HG03196 (cell line): ENCODE measurements around the gene ADCY7.
A peak's percentile ranks its signal among the peaks of the same experiment; 100 is the strongest.
"Not testable (repeated sequence)": the region's sequence is repeated elsewhere in the genome, so short reads cannot be mapped to it uniquely, and the experiment has no call there.

ENCODE experiments used
- ATAC-seq: cut with Tn5 transposase; IDR thresholded peaks from one replicate; pipeline ENCODE4 v1.9.1; 2021; ENCODE audit not compliant: unreplicated experiment

ADCY7 gene

GRCh38 chr16:50266337-50267091 is at the start of gene ADCY7:
TSS of gene ADCY7 (plus strand) at chr16:50266551. CDS start at chr16:50288180, 21,629 bp downstream.
- ATAC-seq: peak; percentile 70

DNA sequence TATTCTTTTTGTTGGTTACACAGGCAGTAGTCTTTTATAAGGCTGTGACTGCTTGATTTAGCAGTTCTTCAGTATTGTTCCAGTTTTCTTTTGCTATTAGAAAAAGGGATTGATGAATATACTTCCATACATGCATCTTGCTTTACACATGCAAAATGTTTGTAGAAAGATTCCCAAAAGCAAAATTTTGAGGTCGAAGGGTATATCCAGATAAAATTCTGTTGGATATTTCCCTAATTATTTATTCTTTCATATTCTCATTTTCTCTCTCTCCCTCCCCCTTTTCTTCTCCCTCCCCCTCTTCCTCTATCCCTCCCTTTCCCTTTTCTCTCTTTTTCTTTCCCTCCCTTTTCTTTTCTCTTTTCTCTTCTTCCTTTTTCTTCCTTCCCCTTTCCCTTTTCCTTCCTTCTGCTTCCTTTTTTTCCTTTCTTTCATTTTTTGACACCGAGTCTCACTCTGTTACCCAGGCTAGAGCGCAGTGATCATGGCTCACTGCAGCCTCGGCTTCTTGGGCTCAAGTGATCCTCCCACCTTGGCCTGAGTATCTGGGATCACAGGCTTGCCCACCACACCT is 46.9 kb upstream of the ADCY7 start:
- no peak for ATAC-seq

DNA sequence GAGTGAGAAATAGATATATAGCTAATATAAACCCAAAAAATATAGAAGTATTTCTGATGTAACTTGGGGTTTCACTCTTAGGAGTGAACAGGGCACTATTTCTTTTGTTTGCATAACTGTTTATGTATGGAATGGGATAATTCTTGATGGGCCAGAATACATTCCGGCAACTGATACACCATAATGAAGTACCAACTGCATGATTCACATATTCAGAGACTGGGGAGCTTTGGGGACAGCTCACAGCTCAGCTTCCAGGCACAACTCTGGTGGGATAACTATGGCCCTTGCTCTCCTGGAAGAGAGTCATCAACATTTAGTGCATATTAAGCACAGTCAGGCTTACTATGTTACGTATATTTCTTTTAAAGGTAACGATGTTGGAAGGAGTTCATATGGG is 42.1 kb upstream of the ADCY7 start:
- ATAC-seq: no peak

DNA sequence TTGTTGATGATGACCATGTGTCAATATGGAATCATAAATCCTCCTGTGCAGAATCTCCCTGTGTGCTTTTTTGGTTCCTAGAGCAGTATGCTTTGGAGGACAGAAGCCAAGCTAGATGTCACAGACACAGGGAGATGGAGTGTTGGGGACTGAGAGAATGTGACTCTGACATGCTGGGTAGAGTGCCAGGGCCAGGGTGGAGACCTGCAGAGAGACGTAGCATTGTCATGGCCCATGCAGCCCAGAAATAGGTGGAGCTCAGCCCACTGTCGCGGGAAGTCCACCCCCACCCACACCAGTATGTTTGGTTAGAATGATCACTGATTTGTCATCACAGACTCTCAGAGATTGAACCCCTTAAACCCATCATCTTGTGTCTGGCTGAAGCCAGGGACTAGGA is 39.2 kb upstream of the ADCY7 start:
- no peak for ATAC-seq

DNA sequence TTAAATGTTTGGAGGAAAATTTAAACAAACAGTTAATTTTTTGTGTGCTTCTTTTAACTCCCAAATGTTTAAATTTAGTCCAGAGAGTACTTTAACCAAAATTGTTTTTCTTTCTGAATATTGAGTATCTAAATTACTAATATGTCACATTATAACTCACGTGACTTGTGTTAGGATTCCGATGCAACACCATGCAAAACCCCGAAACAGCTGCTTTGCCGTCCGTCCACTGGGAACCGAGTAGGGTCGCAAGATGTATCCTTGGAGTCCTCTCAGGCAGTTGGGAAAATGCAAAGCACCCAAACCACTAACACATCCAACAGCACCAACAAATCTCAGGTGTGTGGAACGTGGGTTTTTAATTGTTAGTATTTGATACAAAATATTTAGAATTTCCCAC is 38.7 kb upstream of the ADCY7 start:
- no peak for ATAC-seq

DNA sequence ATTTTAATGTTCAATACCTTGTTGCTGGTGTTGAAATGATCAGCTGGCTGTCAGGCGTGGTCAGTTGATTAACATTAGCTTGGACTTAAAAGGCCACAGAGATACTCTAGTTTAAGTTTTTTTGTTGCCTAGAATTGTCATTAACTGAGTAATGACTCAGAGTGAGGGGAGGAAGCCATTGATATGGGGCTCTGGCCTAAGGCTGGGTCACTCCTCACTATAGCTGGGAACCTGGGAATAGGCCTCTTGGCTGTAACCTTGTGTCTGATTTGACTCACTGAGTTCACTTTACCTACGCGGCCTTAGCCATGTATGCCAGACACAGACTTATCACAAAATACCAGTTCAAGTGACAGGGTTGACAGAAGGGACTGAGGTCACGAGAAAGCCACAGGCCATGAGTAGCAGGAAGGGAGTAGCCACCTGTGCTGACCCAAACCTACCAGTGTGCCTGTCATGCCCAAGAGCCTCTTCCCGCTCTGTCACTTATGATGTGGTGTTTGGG is 37.9 kb upstream of the ADCY7 start:
- no peak for ATAC-seq

DNA sequence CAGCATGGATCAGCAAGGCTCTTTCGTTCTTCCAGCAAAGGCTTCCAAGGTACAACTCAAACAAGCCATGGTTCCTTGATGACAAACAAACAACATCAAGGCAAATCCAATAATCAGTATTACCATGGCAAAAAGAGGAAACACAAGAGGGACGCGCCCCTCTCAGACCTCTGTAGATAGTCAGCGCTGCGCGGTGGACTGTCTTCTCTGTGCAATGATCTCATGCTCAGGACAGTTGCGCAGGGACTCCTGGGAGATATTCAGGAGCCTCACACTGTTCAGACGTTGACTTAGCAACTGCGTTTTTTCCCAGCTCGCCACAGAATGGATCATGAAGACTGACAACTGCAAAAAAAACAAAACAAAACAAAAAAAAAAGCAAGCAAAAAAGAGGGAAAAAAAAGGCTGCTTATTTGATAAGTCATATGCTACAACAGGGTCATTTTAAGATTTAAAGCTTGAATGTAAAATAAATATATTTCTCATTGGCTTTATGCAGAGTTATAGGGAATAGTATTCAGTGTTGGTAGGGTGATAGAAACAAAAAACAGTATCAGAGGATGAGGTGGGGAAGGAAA is 37.1 kb upstream of the ADCY7 start:
- no peak for ATAC-seq

DNA sequence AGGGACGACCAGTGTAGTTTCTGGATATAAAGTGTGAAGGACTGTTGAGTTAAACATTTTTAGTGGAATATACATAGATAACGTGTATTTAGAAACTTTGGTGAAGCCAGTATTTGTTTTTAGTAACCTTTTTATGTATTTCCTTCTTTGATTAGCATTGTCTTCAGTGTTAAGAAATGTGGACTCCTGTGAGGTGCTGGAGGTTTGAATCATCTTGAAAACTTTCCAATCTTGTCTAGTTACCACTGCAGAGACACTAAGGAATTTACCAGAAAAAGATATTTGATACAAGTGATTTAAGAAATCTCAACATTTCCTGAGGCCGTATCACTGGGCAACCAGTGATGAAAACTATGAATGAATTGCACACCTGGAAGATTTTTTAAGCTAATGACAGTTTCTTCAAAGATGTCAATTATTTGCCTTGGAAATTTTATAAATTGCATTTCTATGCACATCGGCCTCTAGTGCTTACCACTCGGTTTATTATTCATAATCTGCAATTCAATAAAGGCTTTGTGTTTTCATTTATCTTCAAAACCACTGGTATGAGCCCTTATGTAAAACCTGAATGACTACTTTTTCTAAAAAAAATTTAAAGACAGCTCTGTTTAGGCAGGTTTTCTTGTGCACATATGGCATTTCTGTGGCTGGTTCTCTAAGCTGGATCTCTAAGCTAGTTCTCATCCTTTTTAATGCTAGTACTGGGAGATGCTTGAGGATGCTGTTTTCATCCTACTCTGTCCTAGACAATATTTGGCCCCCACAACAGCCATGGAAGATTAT is 31.4 kb upstream of the ADCY7 start:
- ATAC-seq: no peak

- ATAC-seq: no peak
These were observed 30.8 kb upstream of the ADCY7 start for GRCh38 chr16:50235581-50235980.

DNA sequence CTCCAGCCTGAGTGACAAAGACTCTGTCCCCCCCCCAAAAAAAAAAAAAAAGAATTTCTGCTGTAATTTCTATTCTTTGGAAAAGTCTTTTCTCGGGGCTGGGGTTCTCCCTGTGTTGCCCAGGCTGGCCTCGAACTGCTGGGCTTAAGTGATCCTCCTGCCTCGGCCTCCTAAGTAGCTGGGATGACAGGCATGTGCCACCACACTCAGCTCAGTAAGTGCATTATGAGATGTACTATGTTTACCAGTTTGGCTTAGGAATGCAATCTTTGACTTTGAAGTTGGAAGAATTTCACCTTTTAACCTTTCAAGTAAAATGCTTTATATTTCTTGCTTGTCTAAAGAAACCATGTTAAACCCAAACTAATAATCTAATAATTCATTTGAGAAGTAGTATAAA is 28.0 kb upstream of the ADCY7 start:
- no peak for ATAC-seq

DNA sequence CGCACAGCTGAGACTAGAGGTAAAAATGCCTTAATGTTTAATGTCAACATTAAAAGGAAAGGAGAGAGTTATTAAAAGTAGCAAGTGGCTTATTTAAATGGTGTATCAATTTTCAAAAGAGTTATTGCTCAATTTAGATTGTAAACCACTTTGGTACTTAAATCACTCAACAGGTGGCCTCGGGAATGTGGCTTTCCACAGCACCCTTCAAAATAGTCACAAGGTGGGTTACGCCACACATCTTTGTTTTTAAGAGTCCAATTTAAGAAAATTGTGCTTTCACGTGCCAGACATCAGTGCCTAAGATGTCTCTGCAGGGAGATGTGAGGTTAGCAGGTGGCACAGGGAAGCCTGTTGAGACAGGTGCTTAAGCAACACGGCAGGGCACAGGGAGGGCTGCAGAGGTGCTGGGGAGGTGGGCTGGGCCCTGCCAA is 27.5 kb upstream of the ADCY7 start:
- no peak for ATAC-seq

- not testable (repeated sequence) for ATAC-seq
These were observed 23.3 kb upstream of the ADCY7 start for GRCh38 chr16:50243024-50243423.

DNA sequence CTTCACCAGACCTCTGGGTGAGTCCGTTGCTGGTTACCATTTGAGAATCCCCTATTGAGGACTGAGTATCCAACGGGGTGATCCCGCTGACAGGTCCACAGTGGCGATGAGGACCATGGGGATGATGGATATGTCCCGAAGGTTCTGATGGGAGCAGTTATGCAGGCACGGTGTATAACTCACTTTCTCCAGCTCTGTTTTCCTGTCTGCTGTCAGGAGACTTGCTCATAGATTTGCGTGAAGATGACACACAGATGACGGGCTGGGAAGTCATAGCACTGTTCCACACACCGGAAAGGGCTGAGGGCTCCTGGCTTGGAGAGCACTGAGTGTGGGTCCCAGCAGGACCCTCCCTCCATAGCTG is 22.2 kb upstream of the ADCY7 start:
- ATAC-seq: no peak

- ATAC-seq: no peak
These were observed 21.6 kb upstream of the ADCY7 start for GRCh38 chr16:50244504-50245416.

GRCh38 chr16:50245417-50246298 is 20.7 kb upstream of the ADCY7 start:
- peak; percentile 78 for ATAC-seq

GRCh38 chr16:50246299-50247122 is 19.8 kb upstream of the ADCY7 start:
- ATAC-seq: peak; percentile 29

- ATAC-seq: no peak
These were observed 19.0 kb upstream of the ADCY7 start for GRCh38 chr16:50247123-50247905.
